DMS153 (cell line): Measurements from ENCODE around the gene AMFR.

Source experiments
- DNase-seq: peaks from one replicate; lab custom pipeline; 2025; lab: John Stamatoyannopoulos, UW

AMFR gene

DNA sequence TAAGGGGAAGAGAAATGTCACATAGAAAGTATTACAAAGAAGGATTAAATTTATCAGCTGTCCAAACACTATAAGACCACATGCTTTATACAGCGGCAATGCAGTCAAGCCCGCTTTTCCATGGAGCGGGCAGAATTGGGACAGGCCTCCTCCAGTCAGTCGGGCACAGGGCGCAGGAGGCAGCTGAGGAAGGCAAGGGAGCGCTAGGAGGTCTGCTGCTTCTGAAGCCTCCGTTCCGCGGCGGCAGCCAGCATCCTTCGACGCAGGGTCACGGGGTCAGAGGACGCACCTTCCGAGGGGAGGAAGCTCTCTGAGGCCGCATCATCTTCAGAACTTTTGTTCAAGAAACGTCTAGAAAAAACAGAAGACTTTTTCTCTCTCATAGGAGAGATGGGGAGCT, 62.6 kb downstream of the AMFR start:
- DNase-seq, result no peak

DNA sequence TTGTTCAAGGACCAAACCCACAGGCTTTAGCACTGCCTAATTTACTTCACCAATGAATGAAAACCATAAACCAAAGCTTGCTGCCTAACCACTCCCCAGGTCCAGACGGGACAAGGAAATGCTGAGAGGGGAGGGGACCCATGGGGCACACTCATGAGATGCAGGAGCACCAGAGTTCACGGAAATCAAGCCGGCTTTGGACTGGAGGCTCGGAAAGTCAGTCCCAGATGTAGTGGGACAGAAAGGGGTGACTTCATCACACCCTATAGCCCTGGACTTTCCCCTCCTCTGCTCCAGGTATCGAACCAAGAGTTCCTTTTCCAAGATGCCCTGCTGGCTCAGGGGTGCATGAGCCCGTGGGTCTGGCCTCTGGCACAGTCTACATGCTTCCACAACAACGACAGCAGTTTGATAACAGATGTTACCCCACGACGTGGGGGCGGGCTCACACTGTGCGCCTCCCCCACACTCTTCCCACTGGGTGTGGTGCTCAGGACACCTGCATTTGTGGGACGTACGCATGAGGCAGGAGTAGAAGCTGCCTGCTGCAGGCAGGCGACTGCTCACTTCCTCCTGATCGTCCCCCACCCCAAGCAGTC, 63.2 kb downstream of the AMFR start:
- DNase-seq, result no peak

DNA sequence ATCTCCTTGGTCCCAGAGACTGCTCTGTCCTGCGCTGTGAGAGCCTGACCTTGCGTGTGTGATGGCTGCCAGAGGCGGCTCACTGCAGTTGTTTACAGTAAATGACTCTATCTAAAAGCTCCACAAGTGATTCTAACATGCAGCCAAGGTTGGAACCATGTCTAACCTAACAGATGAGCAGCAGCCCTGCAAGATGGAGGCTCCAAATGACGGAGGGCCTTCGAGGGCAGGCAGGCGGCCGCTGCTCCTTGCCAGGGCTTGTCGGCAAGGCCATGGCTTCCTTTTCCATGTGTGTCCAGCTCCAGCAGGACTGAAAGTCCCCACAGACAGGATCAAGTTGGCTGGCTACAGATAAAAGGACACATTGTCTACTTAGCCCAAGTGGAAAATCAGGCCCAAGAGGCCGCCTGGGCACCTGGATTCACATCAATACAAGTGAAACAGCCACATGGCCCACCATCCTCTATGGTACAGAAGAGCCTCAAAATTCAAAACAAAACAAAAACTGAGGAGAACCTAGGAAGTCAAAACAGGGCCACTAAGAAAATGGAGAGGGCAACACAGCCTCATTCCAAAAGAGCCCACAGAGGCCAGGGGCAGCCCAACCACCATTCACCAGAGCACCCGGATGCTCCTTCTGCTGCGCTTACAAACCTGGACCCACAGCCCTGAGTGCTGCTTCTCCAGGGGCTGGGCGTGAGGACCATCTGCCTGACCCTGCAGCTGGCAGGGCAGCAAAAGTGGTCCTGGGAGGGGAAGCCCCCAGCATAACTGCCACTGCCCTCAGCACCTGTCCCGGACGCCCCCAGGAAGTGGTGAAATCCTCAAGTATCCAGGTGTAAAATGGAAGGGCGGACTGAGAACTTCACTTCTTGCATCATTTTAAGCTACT, 65.0 kb downstream of the AMFR start:
- DNase-seq, result no peak

DNA sequence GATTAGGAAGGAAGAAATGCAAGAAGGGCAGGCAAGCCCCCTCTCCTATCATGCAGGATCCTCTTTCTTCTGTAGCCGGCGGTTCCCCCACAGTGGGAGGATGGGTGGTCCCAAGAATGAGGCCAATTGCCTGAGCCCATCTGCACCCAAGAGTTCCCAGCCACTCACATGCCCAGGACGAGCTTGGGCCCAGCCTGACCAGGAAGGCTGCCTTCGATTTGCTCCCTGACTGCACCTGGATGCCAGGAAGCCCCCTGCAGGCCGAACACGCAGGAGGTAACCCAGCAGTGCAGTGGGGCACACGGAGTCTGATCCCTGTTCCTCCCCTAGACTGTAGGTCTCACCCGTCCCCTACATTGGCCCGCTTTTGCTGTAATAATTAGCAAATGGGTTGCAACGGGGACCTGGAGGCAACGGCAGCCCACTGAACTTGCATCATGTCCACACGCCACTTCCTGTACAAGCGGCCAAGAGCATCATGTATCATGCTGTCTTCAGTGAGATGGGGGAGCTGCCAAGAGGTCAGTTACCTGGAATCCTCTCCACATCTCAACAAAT, 67.5 kb downstream of the AMFR start:
- DNase-seq, result no peak

DNA sequence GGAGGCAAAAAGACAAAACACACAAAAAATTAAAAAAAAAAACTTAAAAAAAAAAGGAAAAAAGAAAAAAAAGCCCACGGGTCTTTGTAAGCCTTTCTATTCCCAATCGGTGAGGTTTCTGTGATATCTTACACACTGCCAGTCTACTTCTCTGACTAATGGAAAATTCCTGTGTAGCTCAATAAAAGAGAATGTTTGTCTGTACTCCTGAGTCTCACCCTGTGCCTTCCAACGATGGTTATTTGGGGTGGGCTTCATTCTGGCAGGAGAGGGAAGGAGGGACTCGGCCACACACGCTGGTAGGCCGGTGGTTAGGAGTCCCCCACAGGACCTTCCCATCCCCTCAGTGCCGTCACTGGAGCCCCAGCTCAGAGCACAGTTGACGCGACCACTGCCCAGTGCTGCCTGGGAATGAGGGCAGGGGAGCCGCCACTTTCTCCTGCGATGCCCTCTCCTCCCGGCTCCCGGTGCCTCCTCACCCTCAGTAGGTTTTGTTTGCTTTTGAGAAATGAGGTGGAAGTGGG, 68.0 kb downstream of the AMFR start:
- no peak for DNase-seq

DNA sequence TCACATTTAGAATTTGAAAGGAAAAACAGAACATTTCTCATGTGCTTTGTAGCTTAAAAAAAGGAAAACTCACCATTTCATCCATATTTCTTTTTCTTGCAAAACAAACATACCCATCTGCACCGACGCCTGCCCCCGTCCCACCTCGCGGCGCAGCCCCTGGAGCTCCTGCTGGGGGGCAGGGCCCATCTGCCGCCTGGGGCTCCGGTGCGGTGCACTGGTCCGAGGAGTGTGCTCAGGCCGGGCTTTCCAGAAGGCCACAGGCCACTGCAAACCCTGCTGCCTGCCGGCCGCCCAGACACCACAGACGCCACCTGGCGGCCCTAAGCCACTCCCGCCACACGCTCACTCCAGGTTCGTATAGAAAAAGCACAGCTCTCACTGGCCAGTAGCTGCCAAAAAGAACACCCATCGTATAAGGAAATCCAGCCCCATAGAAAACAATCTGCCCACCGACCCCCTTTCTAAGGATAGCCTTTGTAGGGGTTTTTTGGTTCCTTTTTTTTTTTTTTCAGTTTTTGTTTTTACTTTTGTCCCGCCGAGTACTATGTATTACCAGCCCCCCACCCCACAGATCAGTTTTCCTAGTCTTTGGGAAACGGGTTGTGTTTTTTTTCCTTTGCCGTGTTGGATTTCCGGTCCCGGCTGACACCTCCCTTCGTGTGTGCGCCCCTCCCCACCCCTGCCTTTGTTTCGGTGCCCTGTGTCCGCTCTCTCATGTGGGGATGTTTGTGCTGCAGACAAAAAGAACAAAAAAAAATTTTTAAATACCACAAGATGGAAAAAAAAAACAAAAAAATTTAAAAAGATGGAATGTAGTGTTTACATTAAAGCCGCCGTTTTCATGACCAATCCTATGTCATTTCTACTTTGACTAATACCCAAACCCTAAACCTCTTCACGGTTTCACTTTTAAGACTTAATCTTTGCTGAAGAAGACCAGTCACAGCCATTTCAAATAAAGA, 68.8 kb downstream of the AMFR start:
- DNase-seq, result peak; percentile 67

DNA sequence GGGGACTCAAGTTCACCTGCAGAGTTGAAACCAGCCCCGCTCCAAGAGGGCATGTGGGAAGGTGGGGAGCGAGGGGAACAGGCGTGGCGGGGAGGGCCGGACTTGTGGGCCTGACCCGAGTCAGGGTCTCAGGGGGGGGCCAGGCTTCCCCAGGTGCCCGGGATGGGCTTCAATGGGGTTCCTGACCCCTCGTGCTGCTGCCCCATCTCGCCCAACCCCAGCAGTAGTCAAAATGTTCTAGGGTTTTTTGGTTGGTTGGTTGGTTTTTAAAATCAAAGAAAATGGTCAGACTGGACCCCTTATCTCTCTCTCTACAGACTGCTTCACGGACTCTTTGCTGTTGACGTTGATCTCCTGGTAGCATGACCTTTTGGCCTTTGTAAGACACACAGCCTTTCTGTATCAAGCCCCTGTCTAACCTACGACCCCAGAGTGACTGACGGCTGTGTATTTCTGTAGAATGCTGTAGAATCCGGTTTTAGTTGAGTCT, 69.5 kb downstream of the AMFR start:
- no peak for DNase-seq

DNA sequence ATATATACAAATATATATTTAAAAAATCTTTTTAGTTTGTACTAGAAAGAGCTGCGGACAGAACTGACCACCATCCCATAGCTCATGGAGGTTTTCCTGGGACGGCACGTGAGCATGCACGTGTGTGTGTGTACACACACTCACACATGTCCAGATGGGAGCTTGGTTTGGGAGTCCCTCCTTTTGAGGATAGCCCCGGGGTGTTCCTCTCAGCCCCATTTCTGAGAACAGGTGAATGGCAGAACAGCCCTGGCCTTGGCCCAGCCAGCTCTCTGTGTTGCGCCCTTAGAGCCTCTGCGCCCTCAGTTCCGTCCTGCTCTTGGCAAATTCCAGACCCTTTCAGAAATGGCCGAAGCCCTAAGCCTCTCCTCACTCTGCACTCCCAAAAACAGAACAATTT, 70.1 kb downstream of the AMFR start:
- DNase-seq, result no peak

DNA sequence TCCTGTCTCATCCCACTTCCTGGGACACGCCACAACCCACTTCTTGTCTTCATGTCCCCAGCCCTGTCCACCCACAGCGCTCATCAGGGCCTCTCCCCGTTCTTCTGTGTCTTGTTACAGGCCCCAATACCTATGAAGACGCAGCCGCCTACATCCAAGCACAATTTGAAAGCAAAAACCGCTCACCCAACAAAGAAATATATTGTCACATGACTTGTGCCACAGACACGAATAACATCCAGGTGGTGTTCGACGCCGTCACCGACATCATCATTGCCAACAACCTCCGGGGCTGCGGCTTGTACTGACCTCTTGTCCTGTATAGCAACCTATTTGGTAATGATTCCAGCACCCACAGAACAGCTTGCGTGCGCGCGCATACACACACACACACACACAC, 70.6 kb downstream of the AMFR start:
- DNase-seq, result no peak

DNA sequence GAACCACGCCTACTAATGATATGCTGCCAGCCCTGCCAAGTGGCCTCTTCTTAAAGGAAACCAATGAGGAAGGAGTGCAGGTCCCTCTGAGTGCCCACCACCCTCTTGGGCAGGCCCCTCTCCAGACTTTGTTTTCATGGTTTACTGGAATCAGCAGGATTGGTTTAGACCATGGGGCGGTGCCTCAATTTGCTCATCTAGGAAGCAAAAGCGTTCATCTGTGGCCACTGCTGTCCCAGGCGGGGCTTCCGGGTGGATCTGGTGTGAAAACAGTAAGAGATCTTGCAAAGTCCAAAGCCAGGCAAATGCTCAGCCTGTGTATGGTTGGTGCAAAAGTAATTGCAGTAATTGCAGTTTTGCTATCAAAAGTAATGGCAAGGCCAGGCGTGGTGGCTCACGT, 71.3 kb downstream of the AMFR start:
- no peak for DNase-seq

DNA sequence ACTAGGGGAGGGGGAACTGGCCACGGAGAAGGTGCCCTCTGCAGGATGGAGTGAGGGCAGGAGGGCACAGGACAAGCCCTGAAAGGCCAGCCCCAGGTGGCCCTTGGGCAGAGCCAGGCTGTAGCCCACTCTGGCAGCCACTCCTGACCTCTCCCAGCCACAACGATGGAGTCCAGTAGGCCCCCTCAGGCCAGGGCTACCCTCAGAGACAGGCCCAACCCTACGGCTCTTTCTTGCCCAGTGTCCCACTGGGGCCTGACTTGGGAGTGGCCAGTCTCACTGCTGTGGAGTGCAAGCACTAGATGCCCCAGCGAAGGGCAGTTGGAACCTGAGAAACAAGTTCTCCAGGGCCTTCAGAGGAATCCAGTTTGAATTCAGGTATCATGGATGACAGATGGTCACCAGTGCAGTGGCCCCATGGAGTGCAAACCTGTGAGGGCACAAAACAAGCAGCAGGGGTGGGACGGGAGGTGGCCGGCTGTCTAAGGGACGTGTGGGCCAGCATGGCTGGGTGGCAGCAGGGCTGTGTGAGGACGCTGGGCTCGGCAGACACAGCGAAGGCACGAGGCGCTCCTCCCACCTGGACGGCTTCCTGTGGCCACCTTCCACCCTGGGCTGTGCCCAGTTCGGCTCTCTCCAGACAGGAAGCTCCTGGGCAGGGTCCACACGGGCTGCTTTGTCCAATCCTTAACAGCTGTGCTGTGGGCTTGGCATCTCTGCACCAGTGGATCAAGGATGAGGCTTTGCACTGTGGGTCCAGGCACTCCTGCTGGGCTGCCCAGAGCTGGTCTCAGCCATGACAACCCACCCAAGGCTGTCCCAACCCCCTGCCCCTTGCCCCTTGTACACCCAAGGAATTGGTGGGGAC, 72.1 kb downstream of the AMFR start:
- no peak for DNase-seq

DNA sequence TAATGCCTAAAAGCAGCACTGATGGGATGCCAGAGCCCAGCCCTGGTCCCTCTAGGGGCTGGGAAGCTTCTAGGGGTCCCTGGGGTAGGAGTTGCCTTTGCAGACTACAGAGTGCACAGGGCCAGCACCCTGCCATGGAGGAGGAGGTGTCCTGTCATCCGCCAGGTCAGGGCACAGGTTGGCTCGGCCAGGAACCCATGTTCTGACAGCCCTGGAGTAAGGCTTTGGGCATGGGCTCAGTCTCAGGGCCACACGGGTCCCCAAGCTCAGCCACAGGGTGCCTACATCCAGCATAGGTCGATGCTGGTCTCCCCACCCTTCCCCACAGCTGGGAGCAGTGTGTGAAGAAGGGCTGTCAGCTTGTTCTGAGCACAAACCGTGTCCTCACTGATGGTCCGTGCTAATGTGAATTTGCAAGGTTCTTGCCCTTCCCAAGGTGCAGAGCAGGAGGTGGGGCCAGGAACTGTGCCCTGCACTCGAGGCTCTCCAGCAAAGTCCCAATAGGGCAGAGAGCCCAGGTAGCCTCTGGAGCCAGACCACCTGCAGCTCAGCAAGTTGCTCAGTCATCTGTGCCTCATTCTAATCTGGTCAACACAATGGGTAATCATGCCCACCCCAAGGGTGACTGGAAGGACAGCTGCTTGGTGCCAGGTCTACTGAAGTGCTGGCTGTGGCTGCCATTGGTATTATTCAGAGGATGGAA, 72.8 kb downstream of the AMFR start:
- DNase-seq, result no peak

DNA sequence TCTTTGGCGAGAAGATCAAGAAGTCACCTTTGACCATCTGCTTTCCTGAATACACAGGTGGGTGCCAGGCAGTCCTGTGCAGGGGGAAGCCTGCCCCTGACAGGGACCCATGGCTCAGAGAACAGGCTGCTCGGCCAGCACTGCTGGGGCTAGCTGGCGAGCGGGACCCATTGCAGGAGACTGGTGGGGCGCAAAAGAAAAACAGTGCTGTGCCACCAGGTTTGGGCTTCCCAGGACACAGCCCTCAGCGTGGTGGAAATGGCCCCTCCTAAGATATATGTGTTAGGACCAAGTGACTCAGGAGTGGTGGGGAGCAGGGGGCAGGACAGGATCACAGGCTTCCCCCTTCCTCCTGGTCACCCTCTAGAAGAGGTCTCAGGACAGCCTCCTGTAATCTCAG, 73.9 kb downstream of the AMFR start:
- DNase-seq, result no peak

DNA sequence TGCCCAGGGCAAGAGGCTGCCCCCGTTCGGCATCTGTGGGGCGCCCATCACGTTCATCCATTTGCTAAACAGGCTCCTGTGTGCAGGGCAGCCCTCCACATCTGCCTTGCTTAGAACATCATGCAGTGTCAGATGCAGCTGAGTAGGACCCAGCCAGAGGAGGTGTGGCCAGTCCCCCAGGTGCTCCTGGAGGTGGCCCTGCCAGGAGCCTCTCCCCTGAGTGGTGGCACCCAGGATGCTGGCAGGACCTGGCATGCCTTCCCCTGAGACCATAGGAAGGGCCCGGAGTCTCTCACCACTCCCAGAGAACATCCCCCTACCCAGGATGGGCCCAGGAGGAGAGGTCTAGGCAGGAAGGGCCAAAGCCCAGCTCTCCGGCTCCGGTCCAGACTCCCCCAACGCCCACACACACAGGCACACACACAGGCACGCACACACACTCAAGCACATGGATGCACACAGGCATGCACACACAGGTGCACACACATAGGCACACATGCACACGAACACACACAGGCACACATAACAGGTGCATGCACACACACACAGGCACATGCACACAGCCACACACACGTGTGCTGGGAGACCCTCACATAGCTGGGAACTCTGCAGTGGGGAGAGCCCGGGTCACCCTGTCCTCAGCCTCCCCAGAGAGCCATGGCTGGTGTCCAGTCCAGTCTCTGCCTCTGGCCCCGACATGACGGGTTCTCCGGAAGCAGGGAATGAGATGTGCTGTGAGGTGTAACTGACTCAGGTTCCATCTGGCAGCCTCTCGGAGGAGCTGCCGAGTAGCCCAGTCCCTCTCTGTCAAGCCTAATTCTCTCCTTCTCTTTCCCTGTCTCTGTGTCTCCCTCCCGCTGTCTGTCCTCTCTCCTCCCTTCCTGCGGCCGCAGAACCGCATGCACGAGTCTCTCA, 74.6 kb downstream of the AMFR start:
- no peak for DNase-seq

DNA sequence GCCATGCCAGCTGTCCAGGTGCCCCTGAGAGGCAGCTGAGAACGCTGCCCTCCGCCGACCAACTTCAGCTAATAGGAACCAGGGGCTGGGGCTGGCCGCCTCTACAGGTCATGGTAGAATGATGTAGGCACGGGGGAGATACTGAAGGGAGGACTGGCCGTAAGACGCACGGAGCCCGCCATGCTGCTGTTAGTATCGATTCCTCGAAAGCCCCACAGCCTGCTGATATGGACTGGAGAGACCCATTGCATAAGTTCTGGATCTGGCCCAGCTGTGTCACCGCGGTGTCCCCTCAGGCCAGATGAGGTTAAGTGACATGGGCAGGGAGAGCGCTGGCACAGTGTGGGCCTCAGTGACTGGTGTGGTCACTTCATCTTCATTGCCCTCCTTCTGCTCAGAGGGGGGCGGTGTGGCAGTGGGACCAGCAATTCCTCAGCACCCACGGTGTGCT, 75.6 kb downstream of the AMFR start:
- no peak for DNase-seq

DNA sequence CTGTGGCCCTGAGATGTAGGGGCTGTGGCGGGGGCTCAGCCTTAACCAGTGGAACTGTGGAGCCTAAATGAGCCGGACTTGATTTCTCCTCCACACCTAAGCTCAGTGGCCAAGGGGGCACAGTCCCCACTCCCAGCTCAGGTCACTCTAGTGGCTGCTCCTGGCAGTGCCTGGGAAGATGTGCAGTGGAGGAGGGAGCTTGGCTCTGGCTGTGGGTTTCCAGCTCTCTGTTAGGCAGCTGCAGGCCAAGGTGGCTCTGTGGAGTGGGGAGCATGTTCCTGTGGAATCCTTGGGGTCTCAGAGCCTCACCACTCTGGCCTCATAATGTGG, 76.3 kb downstream of the AMFR start:
- no peak for DNase-seq

DNA sequence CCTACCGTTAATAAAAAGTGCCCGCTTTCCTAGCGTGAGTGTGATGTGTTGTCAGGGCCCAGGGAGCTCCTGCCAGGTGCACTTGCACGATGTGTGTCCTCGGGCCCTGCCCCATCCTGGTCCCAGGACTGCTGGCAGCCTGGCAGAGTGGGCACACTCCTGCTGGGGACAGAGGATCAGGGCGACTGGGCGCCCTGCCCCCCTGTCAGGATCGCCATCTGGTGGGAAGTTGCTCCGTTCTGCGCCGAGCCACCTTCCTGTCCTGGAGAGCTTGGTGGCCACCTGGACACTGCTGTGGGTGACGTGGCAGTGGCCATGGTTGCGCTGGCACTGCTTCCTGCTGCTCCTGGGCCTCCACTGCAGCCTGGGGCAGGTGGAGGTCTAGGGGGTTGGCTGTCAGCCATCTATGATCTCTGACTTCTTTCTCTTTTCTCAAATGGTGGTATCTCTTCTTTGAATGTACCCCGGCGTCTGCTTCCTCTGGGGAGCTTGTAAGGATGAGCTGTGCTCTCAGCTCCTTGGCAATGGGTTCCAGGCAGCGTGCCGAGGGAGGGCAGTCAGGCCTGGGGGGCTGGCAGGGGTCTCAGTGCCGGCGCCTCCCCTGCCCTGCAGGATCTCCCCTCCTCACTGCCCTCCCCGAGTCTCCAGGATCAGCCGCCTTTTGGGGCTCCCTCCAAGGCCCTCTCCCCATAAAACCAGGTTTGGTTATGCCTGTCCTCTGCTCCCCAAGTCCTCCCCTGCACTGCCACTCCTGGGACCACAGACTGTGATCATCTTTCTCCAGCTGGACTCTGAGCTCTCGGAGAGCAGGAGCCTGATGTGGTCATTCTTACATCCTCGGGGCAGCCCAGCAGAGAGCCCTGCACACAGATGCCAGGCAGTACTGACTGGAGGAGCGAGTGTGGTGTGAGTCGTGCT, 76.9 kb downstream of the AMFR start:
- DNase-seq, result no peak

DNA sequence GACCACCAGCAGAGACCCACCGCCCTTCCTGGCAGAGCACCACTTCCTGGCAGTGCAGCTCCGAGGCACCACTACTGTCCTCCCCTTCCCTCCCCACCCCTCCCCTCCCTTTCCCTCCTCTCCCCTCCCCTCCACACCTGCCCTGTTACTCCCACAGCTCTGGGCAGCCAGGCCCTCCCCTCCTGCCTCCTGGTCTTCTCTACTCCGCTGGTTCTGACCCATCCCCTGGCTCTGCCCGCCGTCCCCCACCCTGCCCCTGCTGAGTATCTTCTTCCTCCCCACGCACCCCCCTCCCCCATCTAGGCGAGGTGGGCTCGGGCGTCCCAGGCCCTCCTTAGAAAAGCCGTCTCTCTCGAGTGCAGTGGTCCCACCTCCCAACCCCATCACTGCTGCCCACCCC, 77.7 kb downstream of the AMFR start:
- DNase-seq, result no peak
